H4 (cell line): Measurements from ENCODE around the gene PIWIL1. TPM values are rescaled to one million over a fixed set of nuclear protein-coding genes. Genes with fewer than 3 reads are reported as not detected.

Experiments
- DNase-seq: peaks from one replicate; pipeline ENCODE4 v3.0.0-alpha.2; 2015; ENCODE audit warnings: low spot score
- total RNA-seq: library from RNA; depleted of rRNA; stranded (reverse); fragments of >200 nt; shearing (Covaris generic); gene quantifications from 2 replicates; pipeline ENCODE4 v1.2.3, GENCODE V29; 2014

PIWIL1 gene
- total RNA-seq, 1 experiment from 2014 or later = 0.06 TPM

- DNase-seq = no peak
Observed at GRCh38 chr12:130336723-130337487, 782 bp upstream of the PIWIL1 start.

- no peak for DNase-seq
Observed at GRCh38 chr12:130338794-130339601, 1.3 kb downstream of the PIWIL1 start.

- DNase-seq = peak; percentile 69
Observed at GRCh38 chr12:130339951-130340350, 2.3 kb downstream of the PIWIL1 start.

- DNase-seq = no peak
Observed at GRCh38 chr12:130342442-130342841, 4.8 kb downstream of the PIWIL1 start.

GRCh38 chr12:130342842-130343241 lies 5.2 kb downstream of the PIWIL1 start:
- no peak for DNase-seq

- DNase-seq = no peak
Observed at GRCh38 chr12:130344529-130344928, 6.8 kb downstream of the PIWIL1 start.

GRCh38 chr12:130345292-130345691 lies 7.6 kb downstream of the PIWIL1 start:
- no peak for DNase-seq

GRCh38 chr12:130347588-130347987 lies 9.9 kb downstream of the PIWIL1 start:
- DNase-seq = no peak

GRCh38 chr12:130350715-130351114 lies 13.0 kb downstream of the PIWIL1 start:
- DNase-seq = no peak

GRCh38 chr12:130351326-130351725 lies 13.6 kb downstream of the PIWIL1 start:
- DNase-seq = peak; percentile 17

- no peak for DNase-seq
Observed at GRCh38 chr12:130353081-130353480, 15.4 kb downstream of the PIWIL1 start.

GRCh38 chr12:130354407-130354806 lies 16.7 kb downstream of the PIWIL1 start:
- no peak for DNase-seq

- peak; percentile 23 for DNase-seq
Observed at GRCh38 chr12:130356222-130356621, 18.5 kb downstream of the PIWIL1 start.

- DNase-seq = no peak
Observed at GRCh38 chr12:130357241-130357640, 19.6 kb downstream of the PIWIL1 start.

GRCh38 chr12:130357729-130358330 lies 20.1 kb downstream of the PIWIL1 start:
- DNase-seq = no peak

GRCh38 chr12:130362060-130362459 lies 24.4 kb downstream of the PIWIL1 start:
- DNase-seq = no peak

- DNase-seq = no peak
Observed at GRCh38 chr12:130364578-130364977, 26.9 kb downstream of the PIWIL1 start.

GRCh38 chr12:130366159-130366558 lies 28.5 kb downstream of the PIWIL1 start:
- DNase-seq = no peak

GRCh38 chr12:130367003-130367402 lies 29.3 kb downstream of the PIWIL1 start:
- DNase-seq = no peak

GRCh38 chr12:130367523-130367922 lies 29.8 kb downstream of the PIWIL1 start:
- no peak for DNase-seq

GRCh38 chr12:130369816-130370215 lies 32.1 kb downstream of the PIWIL1 start:
- no peak for DNase-seq

GRCh38 chr12:130371296-130371695 lies 33.6 kb downstream of the PIWIL1 start:
- DNase-seq = no peak

GRCh38 chr12:130372936-130373335 lies 35.2 kb downstream of the PIWIL1 start:
- DNase-seq = no peak
